Activated CD8-positive, alpha-beta T cell treated with anti-CD3 and anti-CD28 coated beads for 36 hours (primary cell): ENCODE results near the gene NEUROD2. TPM values are rescaled to one million over a fixed set of nuclear protein-coding genes. Genes with fewer than 3 reads are reported as not detected.
A peak's percentile ranks its signal among the peaks of the same experiment; 100 is the strongest.

Experiments used
- ATAC-seq: fragments of 200-7000 bp; cut with Tn5 transposase; one replicate; pipeline ENCODE4 v1.10.0; 2021; ENCODE audit warnings: mild to moderate bottlenecking, moderate library complexity
- CTCF ChIA-PET: fragments of 350-600 bp; sonication (Branson Sonifier 250); formaldehyde crosslinking; loops from one replicate; lab custom pipeline; 2021; ENCODE audit warnings: antibody characterized with exemption; lab: Charles Lee
- POLR2A ChIA-PET: fragments of 350-600 bp; sonication (Branson Sonifier 250); formaldehyde crosslinking; loops from one replicate; lab custom pipeline; 2021; ENCODE audit warnings: antibody characterized with exemption; lab: Charles Lee
- DNase-seq: peaks from one replicate; pipeline ENCODE4 v3.0.0-alpha.2; 2020
- H3K27ac Mint-ChIP-seq: one replicate; pipeline ENCODE4 v1.8.0; 2021; ENCODE audit warnings: mild to moderate bottlenecking, mixed read lengths
- H3K27me3 Mint-ChIP-seq: one replicate; pipeline ENCODE4 v1.8.0; 2021; ENCODE audit warnings: mixed read lengths
- H3K36me3 Mint-ChIP-seq: one replicate; pipeline ENCODE4 v1.8.0; 2021; ENCODE audit warnings: low read depth, mixed read lengths
- H3K4me1 Mint-ChIP-seq: one replicate; pipeline ENCODE4 v1.8.0; 2021; ENCODE audit warnings: low read depth, mixed read lengths
- H3K4me3 Mint-ChIP-seq: one replicate; pipeline ENCODE4 v1.8.0; 2021; ENCODE audit warnings: mild to moderate bottlenecking, moderate library complexity, mixed read lengths
- H3K9me3 Mint-ChIP-seq: one replicate; pipeline ENCODE4 v1.8.0; 2021; ENCODE audit warnings: mixed read lengths
- CTCF ChIP-seq: fragments of 200-600 bp; IDR thresholded peaks from one replicate; pipeline ENCODE4 v1.8.0; 2022; ENCODE audit warnings: antibody characterized with exemption, mild to moderate bottlenecking
- intact Hi-C: fragments of 100-400 bp; cut with micrococcal nuclease; formaldehyde crosslinking; loops from one replicate; pipeline ENCODE4 v1.10.0; 2022
- total RNA-seq, 2 experiments: library from RNA; stranded (reverse); gene quantifications; one replicate each; pipeline ENCODE4 v1.2.3, GENCODE V29; 2021

The NEUROD2 gene
- total RNA-seq, 2 experiments from 2014 or later = not detected

DNA sequence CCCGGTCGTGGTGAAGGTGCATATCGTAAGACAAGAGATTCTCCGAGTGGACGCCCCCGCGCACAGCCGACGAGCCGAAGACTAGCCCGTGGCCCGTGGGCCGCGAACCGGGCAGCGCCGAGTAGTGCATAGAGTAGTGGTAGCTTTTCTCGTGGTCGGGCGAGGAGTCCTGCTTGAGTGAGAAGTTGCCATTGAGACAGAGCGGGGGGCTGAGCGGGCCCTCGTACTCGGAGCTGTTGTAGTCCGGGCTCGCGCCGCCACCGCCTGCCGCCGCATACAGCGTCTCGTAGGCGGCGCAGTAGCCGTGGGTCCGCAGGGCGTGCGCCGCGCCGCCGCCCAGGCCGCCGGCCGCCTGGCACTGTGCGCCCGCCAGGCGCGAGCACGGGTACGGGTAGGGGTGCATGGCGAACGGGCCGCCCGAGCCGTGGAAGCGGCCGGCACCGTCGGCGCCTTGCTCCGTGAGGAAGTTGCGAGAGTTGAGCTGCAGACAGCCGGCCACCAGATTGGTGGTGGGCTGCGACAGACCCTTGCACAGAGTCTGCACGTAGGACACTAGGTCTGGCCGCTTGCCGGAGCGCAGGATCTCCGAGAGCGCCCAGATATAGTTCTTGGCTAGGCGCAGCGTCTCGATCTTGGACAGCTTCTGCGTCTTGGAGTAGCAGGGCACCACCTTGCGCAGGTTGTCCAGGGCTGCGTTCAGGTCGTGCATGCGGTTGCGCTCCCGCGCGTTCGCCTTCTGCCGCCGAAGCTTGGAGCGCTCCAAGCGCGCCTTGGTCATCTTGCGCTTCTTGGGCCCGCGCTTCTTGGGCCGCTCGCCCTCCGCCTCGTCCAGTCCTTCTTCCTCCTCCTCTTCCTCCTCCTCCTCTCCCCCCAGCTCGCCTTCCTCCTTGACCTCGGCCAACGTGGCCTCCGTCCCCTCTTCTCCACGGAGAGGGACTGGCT, 2.0 kb downstream of the NEUROD2 start:
- TF ChIP-seq CTCF = no peak
- Mint-ChIP-seq H3K4me1 (peaks cover 18% of the 10 kb centered on the region), H3K36me3 (no peaks in the 10 kb centered on the region), H3K9me3 (no peaks in the 10 kb centered on the region), H3K27ac (no peak overlapping the region), H3K27me3 (peaks cover 67% of the 10 kb centered on the region), H3K4me3 (no peak overlapping the region)
- ChIA-PET POLR2A (interaction anchor here (0.6 to 1.5 kb wide), 3 partner anchors 10 to 532 kb away, joined by 3 to 4 read pairs (median 3); no protein-coding TSS in a partner anchor), CTCF (interaction anchor here (0.9 to 4.6 kb wide), 4 partner anchors 17 to 74 kb away, joined by 3 to 33 read pairs (median 3); no protein-coding TSS in a partner anchor)
- ATAC-seq (peak; percentile 52), DNase-seq (peak; percentile 40)
- intact Hi-C loops = no loop called here

DNA sequence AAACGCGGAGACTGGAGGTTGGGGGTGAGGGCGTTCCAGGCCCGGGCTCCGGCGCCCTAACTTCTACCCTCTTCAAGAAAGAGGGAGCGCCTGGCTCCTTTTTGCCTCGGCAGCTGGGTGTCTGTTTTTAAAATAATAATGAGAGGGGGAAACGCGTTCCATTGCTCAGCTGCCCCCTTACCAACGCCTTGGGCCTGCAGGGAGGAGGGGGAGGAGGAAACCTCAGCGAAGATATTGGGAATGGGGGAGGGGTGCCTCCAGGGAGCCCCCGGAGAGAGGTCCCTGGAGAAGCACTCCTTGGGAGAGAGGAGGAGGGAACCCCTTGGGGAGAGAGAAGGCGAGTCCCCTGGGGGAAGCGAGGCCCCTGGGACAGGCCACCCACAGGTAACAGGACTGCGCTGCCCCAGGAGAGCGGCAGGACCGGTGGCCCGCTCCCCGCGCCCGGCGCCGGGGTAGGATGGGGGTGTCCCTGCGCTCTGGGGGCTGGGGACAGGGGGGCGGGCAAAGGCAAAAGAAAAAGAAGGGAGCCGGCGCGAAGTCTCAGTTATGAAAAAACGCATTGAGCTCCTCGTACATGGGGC, 2.7 kb downstream of the NEUROD2 start:
- H3K27ac Mint-ChIP-seq = no peak overlapping the region
- ATAC-seq (peak; percentile 17), DNase-seq (no peak)
- no peak overlapping the region for H3K4me3 Mint-ChIP-seq
- H3K36me3 Mint-ChIP-seq = no peaks in the 10 kb centered on the region
- no peaks in the 10 kb centered on the region for H3K9me3 Mint-ChIP-seq
- POLR2A ChIA-PET = interaction anchor here (0.6 to 1.5 kb wide), 2 partner anchors 11 to 533 kb away, joined by 3 read pairs; no protein-coding TSS in a partner anchor
- intact Hi-C loops = no loop called here
- TF ChIP-seq CTCF = no peak
- CTCF ChIA-PET = interaction anchor here (0.9 to 4.6 kb wide), 4 partner anchors 9 to 58 kb away, joined by 3 to 33 read pairs (median 3); no protein-coding TSS in a partner anchor
- peaks cover 74% of the 10 kb centered on the region for H3K27me3 Mint-ChIP-seq
- peaks cover 18% of the 10 kb centered on the region for H3K4me1 Mint-ChIP-seq

DNA sequence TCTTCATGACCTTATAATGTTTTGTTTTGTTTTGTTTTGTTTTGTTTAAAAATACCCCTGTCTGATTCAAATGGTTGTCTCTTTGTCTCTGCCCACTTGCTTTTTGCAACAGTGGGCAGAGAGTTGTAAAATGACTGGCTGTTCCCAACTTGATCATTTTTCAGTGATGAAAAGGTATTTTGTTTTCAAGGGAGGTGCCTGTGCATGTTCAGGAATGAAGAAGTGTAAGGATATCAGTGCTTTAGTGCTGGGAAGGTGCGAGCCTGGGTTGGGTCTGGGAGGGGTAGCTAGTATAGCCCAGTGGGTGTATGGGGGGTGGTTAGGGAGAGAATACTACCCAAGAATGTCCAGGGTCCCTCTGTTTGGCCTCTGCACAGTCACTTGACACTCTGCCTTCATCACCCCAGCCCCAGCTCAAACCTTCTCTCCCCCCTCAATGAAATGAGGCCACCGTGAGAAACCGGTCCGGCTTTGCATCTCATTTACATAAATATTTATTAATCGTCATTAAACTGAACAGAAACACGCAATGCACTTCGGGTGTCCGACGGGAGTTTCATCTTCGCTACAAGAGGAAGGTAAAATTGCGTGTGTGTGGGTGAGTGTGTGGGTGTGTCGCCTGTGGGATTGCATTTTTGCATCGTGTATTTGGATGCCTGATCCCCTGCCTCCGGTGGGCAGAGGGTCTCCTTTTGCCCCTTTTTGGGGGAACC, 4.3 kb downstream of the NEUROD2 start:
- no peak overlapping the region for H3K4me3 Mint-ChIP-seq
- H3K36me3 Mint-ChIP-seq = no peaks in the 10 kb centered on the region
- peaks cover 71% of the 10 kb centered on the region for H3K27me3 Mint-ChIP-seq
- no peak for DNase-seq
- CTCF ChIA-PET = interaction anchor here (4.6 kb wide), 1 partner anchor 19 kb away, joined by 33 read pairs; no protein-coding TSS in a partner anchor
- no peak for ATAC-seq
- H3K9me3 Mint-ChIP-seq = no peaks in the 10 kb centered on the region
- POLR2A ChIA-PET = no interaction called here
- TF ChIP-seq CTCF = no peak
- H3K4me1 Mint-ChIP-seq = peaks cover 18% of the 10 kb centered on the region
- H3K27ac Mint-ChIP-seq = no peak overlapping the region
- intact Hi-C loops = no loop called here

- intact Hi-C loops = no loop called here
- CTCF ChIA-PET = interaction anchor here (3.5 to 4.6 kb wide), 2 partner anchors 19 to 20 kb away, joined by 19 to 33 read pairs; no protein-coding TSS in a partner anchor
- peaks cover 25% of the 10 kb centered on the region for H3K4me1 Mint-ChIP-seq
- DNase-seq = no peak
- no peak overlapping the region for H3K27ac Mint-ChIP-seq
- no peaks in the 10 kb centered on the region for H3K36me3 Mint-ChIP-seq
- H3K9me3 Mint-ChIP-seq = no peaks in the 10 kb centered on the region
- POLR2A ChIA-PET = no interaction called here
- no peak for TF ChIP-seq CTCF
- H3K4me3 Mint-ChIP-seq = no peak overlapping the region
- H3K27me3 Mint-ChIP-seq = peaks cover 77% of the 10 kb centered on the region
- no peak for ATAC-seq
Measured at GRCh38 chr17:39602533-39603303, 5.0 kb downstream of the NEUROD2 start.
